Testis (tissue), 2 donors: ENCODE data around the gene OR51T1.

Experiments used
- CTCF ChIP-seq, 3 experiments: fragments of 450-650 bp in 2 of 3; fragments of 200-600 bp in 1 of 3; sonication (generic) in 1 of 3; IDR thresholded peaks; one replicate each; pipeline ENCODE4 v1.5.1; 2016 to 2019; ENCODE audit warnings: antibody characterized with exemption in 3 of 3, mild to moderate bottlenecking in 2 of 3, moderate library complexity in 1 of 3
- POLR2A ChIP-seq: fragments of 450-650 bp; IDR thresholded peaks from one replicate; pipeline ENCODE4 v1.6.1; 2017; ENCODE audit warnings: antibody characterized with exemption, mild to moderate bottlenecking, moderate library complexity

DNA sequence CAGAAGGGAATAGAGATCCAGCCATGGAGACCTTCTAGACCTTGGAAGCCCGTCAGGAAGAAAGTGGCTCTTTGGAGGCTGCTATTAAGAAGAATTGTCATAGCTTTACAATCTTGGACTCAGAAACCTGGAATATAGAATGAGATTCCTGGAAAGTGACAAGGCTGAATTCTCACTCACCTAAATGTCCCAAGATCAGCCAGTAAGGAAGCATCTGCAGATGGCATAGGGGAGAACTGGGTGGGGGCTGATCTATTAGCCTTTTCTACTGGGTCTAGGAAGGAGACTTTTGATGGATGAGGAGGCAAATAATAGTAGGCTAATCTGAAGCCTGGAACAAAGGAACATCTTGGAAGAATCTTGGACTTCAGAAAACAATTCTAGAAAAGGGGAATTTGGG lies 42.5 kb downstream of the OR51T1 start, which contains the start of gene OR51G1:
- TF ChIP-seq CTCF (IDR thresholded peaks at IDR 0.05) (no peak), POLR2A (no peak)
